AG04450 (cell line): ENCODE results near the gene CYP2W1. TPM values are rescaled to one million over a fixed set of nuclear protein-coding genes. Genes with fewer than 3 reads are reported as not detected.
A peak's percentile ranks its signal among the peaks of the same experiment; 100 is the strongest.
"Not testable (repeated sequence)": the region's sequence is repeated elsewhere in the genome, so short reads cannot be mapped to it uniquely, and the experiment has no call there.

ENCODE experiments used
- CTCF ChIA-PET: fragments of 300-600, 350-600 bp; formaldehyde crosslinking; extraction: SDS; loops from one replicate; lab custom pipeline; 2022; ENCODE audit warnings: antibody characterized with exemption, inconsistent platforms; lab: Charles Lee
- POLR2A ChIA-PET: fragments of 350-600 bp; formaldehyde crosslinking; extraction: SDS; loops from one replicate; lab custom pipeline; 2021; ENCODE audit warnings: antibody characterized with exemption, inconsistent platforms; lab: Yijun Ruan, JAX
- DNase-seq: peaks from one replicate; pipeline ENCODE4 v3.0.0-alpha.2; 2011; ENCODE audit warnings: low read depth, low spot score
- H3K27ac ChIP-seq: one replicate; pipeline ENCODE4 v1.5.1; 2012; ENCODE audit warnings: low read depth, low read length, control low read depth
- H3K27me3 ChIP-seq: one replicate; pipeline ENCODE4 v1.6.0; 2012; ENCODE audit warnings: low read length; ENCODE audit not compliant: control insufficient read depth, insufficient read depth
- H3K4me3 ChIP-seq: 2 replicates; pipeline ENCODE4 v1.5.1; 2011; ENCODE audit warnings: mild to moderate bottlenecking, low read depth, low read length, control low read depth
- H3K9me3 ChIP-seq: 2 replicates; pipeline ENCODE4 v1.5.1; 2012; ENCODE audit warnings: low read length; ENCODE audit not compliant: control insufficient read depth, insufficient read depth
- CTCF ChIP-seq: IDR thresholded peaks from 2 replicates; pipeline ENCODE4 v1.5.1; 2011; ENCODE audit warnings: low read depth, low read length, control low read depth, inconsistent platforms
- polyA plus RNA-seq: library from polyadenylated mRNA; depleted of rRNA; stranded (reverse); fragments of >200 nt; gene quantifications from 2 replicates; pipeline ENCODE4 v1.2.3, GENCODE V29; 2011; rRNA removed
- small RNA-seq: library from RNA; depleted of rRNA; stranded (forward); fragments of <200 nt; gene quantifications from one replicate; pipeline ENCODE3, GENCODE V24; 2012; ENCODE audit warnings: low read depth; ENCODE audit not compliant: insufficient read length

CYP2W1 gene
- polyA plus RNA-seq, 1 experiment, result not detected

GRCh38 chr7:1032536-1033181 lies 49.7 kb downstream of the CYP2W1 start:
- no peak for TF ChIP-seq CTCF
- no peaks in the 10 kb centered on the region for H3K27me3 ChIP-seq
- DNase-seq, result no peak
- H3K4me3 ChIP-seq, result no peak overlapping the region
- H3K27ac ChIP-seq, result no peak overlapping the region
- CTCF ChIA-PET, result no interaction called here
- peaks cover 9% of the 10 kb centered on the region for H3K9me3 ChIP-seq
- POLR2A ChIA-PET, result no interaction called here

DNA sequence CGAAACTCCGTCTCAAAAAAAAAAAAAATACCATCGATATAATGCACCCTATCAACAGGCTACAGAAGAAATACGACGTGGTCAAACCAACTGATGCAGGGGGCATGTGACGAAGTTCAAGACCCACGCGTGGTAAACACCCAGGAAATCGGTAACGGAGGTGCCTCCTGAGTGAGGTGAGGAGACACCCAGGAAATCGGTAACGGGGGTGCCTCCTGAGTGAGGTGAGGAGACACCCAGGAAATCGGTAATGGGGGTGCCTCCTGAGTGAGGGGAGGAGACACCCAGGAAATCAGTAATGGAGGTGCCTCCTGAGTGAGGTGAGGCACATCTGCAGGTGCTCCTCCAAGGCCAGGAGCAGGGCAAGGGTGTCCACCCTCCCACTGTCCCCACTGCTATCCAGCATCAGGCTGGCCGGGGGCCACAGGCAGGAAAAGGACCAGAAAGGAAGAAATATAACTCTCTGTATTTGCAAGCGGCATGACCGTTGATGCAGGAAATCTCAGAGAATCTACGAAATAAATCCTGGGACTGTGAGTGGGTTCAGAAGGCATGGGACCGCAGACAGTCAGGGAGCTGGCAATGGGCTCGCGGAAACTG lies 50.7 kb downstream of the CYP2W1 start:
- no peak for DNase-seq
- no peak for TF ChIP-seq CTCF
- CTCF ChIA-PET, result no interaction called here

GRCh38 chr7:1034769-1035168 lies 51.8 kb downstream of the CYP2W1 start:
- DNase-seq, H3K27ac ChIP-seq, CTCF ChIA-PET, H3K9me3 ChIP-seq, H3K27me3 ChIP-seq, POLR2A ChIA-PET, H3K4me3 ChIP-seq: not testable (repeated sequence)

More for the DNA sequence above, 50.7 kb downstream of the CYP2W1 start:
- Histone ChIP-seq H3K9me3 (peaks cover 9% of the 10 kb centered on the region), H3K4me3 (no peak overlapping the region), H3K27me3 (no peaks in the 10 kb centered on the region), H3K27ac (no peak overlapping the region)
- POLR2A ChIA-PET, result no interaction called here

DNA sequence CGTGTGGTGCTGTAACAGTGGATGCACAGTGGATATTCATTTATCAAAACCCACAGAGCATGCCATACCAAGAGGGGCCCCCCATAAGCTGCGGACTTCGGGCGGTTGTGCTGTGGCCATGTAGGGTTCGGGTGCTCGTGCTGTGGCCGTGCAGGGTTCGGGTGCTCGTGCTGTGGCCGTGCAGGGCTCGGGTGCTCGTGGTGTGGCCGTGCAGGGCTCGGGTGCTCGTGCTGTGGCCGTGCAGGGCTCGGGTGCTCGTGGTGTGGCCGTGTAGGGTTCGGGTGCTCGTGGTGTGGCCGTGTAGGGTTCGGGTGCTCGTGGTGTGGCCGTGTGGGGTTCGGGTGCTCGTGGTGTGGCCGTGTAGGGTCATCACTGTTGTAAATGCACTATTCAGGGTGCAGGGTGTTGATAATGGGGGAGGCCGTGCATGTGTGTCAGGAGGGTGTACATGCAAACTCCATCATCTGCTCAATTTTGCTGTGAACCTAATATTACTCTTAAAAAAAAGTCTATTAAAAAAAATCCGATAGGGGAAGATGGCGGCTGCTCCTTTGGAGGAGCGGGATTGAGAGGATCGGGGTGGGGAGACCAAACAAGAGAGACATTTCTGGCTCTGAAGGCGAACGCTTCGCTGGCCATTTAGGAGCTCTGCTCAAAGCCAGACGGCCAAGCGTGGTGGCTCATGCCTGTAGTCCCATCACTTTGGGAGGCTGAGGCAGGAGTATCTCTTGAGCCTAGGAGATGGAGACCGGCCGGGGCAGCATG lies 53.4 kb downstream of the CYP2W1 start:
- H3K9me3 ChIP-seq, DNase-seq, H3K4me3 ChIP-seq, POLR2A ChIA-PET, CTCF ChIA-PET, H3K27ac ChIP-seq, H3K27me3 ChIP-seq: not testable (repeated sequence)

Small RNA genes lying within 50 kb of the gene (small RNA-seq; reads per million reads assigned to genes)
- gene MIR339, result 265 reads per million, percentile 92 among the genes with 10 or more reads in this experiment

Other genes starting within 250 kb of the CYP2W1 start
- 140 and 159 TPM in 2 replicates for gene SUN1, start 150.7 kb upstream of the CYP2W1 start, polyA plus RNA-seq
- 13.9 and 18.5 TPM in 2 replicates for gene GET4, start 106.6 kb upstream of the CYP2W1 start, polyA plus RNA-seq
- gene ADAP1, start 28.5 kb upstream of the CYP2W1 start, polyA plus RNA-seq, result 0.87 and 0.89 TPM in 2 replicates
- 6.5 and 6.8 TPM in 2 replicates for gene COX19, start 7.6 kb upstream of the CYP2W1 start, polyA plus RNA-seq
- gene GPR146, start 61.4 kb downstream of the CYP2W1 start, polyA plus RNA-seq, result 0.50 and 0.69 TPM in 2 replicates
- 1.4 and 1.8 TPM in 2 replicates for gene GPER1, start 104.9 kb downstream of the CYP2W1 start, polyA plus RNA-seq
- 37.7 and 38.9 TPM in 2 replicates for gene ZFAND2A, start 177.0 kb downstream of the CYP2W1 start, polyA plus RNA-seq
- gene UNCX, start 249.7 kb downstream of the CYP2W1 start, polyA plus RNA-seq, result not detected in 2 replicates